ENCODE measurements around the gene KRT16. TPM values are rescaled to one million over a fixed set of nuclear protein-coding genes. Genes with fewer than 3 reads are reported as not detected.

KRT16 gene
- total and polyA plus RNA-seq, 2 of the 8 experiments (the other 6 are each of a cell fraction or from before 2014, with no cell fraction given), result not detected

DNA sequence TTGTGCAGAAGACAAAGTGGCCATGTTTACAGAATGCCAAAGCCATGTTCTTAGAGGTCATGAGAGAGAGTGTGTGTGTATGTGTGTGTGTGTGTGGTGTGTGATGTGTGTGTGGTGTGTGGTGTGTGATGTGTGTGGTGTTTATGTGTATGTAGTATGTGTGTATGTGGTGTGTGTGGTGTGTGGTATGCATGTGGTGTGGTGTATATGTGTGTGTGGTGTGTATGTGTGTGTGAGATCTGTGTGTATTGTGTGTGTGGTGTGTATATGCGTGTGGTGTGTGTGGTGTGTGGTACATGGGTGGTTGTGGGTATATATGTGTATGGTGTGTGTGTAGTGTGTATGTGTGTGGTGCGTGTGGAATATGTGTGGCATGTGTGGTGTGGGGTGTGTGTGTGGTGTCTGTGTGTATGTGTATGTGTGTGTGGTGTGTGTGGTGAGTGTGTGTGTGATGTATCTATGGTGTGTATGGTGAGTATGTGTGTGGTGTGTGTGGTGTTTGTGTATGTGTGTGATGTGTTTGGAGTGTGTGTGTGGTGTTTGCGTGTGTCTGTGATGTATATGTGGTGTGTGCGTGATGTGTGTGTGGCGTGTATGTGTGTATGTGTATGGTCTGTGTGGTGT, 20.0 kb upstream of the KRT16 start (continued):
- TF ChIP-seq TAF1 (IDR thresholded peaks at IDR 0.05; ENCODE audit: low read depth, low read length) (no peak), SP1 (IDR thresholded peaks at IDR 0.05; ENCODE audit: low read depth, low read length) (no peak), HDAC2 (IDR thresholded peaks at IDR 0.05; ENCODE audit: borderline replicate concordance in 1 of 2, low read depth in 2 of 2, low read length in 2 of 2) (no peak)

All from H1 (cell line).